HepG2 (cell line): ENCODE measurements around the gene PRKAR2A.

Source experiments
- BHLHE40 ChIP-seq: IDR thresholded peaks from 2 replicates; pipeline ENCODE4 v1.6.1; 2011; ENCODE audit warnings: low read length, improper control_type of control experiment
- CCDC6 ChIP-seq: sonication (generic); formaldehyde crosslinking; IDR thresholded peaks from 2 replicates; pipeline ENCODE4 v1.8.1; 2022; ENCODE audit warnings: mild to moderate bottlenecking, missing genetic modification reagents, moderate library complexity
- CHD2 ChIP-seq: IDR thresholded peaks from 2 replicates; pipeline ENCODE4 v1.6.1; 2011; ENCODE audit warnings: low read depth, low read length, improper control_type of control experiment
- EP300 ChIP-seq, 3 experiments: sonication (generic) in 1 of 3; formaldehyde crosslinking in 1 of 3; IDR thresholded peaks; 2 replicates each; pipeline versions ENCODE4 v1.5.1 to v1.6.1; 2011 to 2020; ENCODE audit warnings: low read depth in 2 of 3, low read length in 2 of 3, borderline replicate concordance in 1 of 3, improper control_type of control experiment in 1 of 3, mild to moderate bottlenecking in 1 of 3, missing genetic modification reagents in 1 of 3, moderate library complexity in 1 of 3
- SPEN ChIP-seq: sonication (generic); formaldehyde crosslinking; IDR thresholded peaks from 2 replicates; pipeline ENCODE4 v1.5.1; 2020; ENCODE audit warnings: low read depth, mild to moderate bottlenecking, missing genetic modification reagents
- TCF12 ChIP-seq, 2 experiments: fragments of 450-650 bp in 1 of 2; sonication (generic) in 1 of 2; formaldehyde crosslinking in 1 of 2; IDR thresholded peaks; 2 replicates each; pipeline versions ENCODE4 v1.6.1 to v1.8.0; 2017 to 2022; ENCODE audit warnings: antibody characterized with exemption in 1 of 2, mild to moderate bottlenecking in 1 of 2, missing genetic modification reagents in 1 of 2, moderate library complexity in 1 of 2
- TCF7L2 ChIP-seq: IDR thresholded peaks from 2 replicates; pipeline ENCODE4 v1.6.1; 2011; ENCODE audit warnings: mild to moderate bottlenecking, low read depth, low read length, moderate library complexity
- USF2 ChIP-seq, 2 experiments: sonication (generic) in 1 of 2; formaldehyde crosslinking in 1 of 2; IDR thresholded peaks; 2 replicates each; pipeline versions ENCODE4 v1.5.1 to v1.6.1; 2011 to 2020; ENCODE audit warnings: borderline replicate concordance in 1 of 2, low read depth in 1 of 2, low read length in 1 of 2, mild to moderate bottlenecking in 1 of 2, missing genetic modification reagents in 1 of 2, moderate library complexity in 1 of 2
- ZNF44 ChIP-seq: sonication (generic); formaldehyde crosslinking; IDR thresholded peaks from 2 replicates; pipeline ENCODE4 v1.5.1; 2020; ENCODE audit warnings: mild to moderate bottlenecking, missing genetic modification reagents
- TF ChIP-seq, protein P1 (sequence below): sonication (generic); formaldehyde crosslinking; IDR thresholded peaks from 2 replicates; pipeline ENCODE4 v1.4.0; 2020; ENCODE audit warnings: low read depth, missing genetic modification reagents
- TF ChIP-seq, protein P2 (sequence below): sonication (generic); formaldehyde crosslinking; IDR thresholded peaks from 2 replicates; pipeline ENCODE4 v1.4.0; 2020; ENCODE audit warnings: missing genetic modification reagents
- TF ChIP-seq, protein P3 (sequence below): sonication (generic); formaldehyde crosslinking; IDR thresholded peaks from 2 replicates; pipeline ENCODE4 v1.4.0; 2020; ENCODE audit warnings: mild to moderate bottlenecking, missing genetic modification reagents
- TF ChIP-seq, protein P4 (sequence below): sonication (generic); formaldehyde crosslinking; conservative IDR thresholded peaks from 2 replicates; pipeline ENCODE4 v1.4.0; 2020; ENCODE audit warnings: missing genetic modification reagents
- TF ChIP-seq, protein P5 (sequence below): sonication (generic); formaldehyde crosslinking; IDR thresholded peaks from 2 replicates; pipeline ENCODE4 v1.5.0; 2020; ENCODE audit warnings: mild to moderate bottlenecking, missing genetic modification reagents, moderate library complexity

DNA sequence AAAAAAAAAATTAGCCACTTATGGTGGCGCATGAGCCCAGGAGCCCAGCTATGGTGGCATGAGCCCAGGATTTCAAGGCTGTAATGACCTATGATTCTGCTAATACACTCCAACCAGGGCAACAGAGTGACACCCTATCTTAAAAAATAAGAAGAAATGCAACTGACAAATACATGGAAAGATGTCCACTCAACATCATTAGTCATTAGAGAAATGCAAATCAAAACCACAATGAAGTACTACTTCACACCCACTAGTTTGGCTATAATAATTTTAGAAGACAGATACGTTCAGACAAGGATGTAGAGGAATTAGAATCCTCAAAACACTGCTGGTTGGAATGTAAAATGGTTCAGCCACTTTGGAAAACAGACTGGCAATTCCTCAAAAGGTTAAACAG, 10.5 kb downstream of the PRKAR2A start:
- TF ChIP-seq CHD2: no peak
- TF ChIP-seq, protein P1, sequence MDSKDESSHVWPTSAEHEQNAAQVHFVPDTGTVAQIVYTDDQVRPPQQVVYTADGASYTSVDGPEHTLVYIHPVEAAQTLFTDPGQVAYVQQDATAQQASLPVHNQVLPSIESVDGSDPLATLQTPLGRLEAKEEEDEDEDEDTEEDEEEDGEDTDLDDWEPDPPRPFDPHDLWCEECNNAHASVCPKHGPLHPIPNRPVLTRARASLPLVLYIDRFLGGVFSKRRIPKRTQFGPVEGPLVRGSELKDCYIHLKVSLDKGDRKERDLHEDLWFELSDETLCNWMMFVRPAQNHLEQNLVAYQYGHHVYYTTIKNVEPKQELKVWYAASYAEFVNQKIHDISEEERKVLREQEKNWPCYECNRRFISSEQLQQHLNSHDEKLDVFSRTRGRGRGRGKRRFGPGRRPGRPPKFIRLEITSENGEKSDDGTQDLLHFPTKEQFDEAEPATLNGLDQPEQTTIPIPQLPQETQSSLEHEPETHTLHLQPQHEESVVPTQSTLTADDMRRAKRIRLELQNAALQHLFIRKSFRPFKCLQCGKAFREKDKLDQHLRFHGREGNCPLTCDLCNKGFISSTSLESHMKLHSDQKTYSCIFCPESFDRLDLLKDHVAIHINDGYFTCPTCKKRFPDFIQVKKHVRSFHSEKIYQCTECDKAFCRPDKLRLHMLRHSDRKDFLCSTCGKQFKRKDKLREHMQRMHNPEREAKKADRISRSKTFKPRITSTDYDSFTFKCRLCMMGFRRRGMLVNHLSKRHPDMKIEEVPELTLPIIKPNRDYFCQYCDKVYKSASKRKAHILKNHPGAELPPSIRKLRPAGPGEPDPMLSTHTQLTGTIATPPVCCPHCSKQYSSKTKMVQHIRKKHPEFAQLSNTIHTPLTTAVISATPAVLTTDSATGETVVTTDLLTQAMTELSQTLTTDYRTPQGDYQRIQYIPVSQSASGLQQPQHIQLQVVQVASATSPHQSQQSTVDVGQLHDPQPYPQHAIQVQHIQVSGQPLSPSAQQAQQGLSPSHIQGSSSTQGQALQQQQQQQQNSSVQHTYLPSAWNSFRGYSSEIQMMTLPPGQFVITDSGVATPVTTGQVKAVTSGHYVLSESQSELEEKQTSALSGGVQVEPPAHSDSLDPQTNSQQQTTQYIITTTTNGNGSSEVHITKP (CRISPR knock-in tag): no peak
- no peak for TF ChIP-seq BHLHE40
- TF ChIP-seq EP300 (IDR thresholded peaks at IDR 0.05; ENCODE audit: low read depth in 2 of 2, low read length in 2 of 2): no peak
- TF ChIP-seq EP300 (CRISPR knock-in tag; IDR thresholded peaks at IDR 0.05; ENCODE audit: borderline replicate concordance): no peak
- TF ChIP-seq, protein P2, sequence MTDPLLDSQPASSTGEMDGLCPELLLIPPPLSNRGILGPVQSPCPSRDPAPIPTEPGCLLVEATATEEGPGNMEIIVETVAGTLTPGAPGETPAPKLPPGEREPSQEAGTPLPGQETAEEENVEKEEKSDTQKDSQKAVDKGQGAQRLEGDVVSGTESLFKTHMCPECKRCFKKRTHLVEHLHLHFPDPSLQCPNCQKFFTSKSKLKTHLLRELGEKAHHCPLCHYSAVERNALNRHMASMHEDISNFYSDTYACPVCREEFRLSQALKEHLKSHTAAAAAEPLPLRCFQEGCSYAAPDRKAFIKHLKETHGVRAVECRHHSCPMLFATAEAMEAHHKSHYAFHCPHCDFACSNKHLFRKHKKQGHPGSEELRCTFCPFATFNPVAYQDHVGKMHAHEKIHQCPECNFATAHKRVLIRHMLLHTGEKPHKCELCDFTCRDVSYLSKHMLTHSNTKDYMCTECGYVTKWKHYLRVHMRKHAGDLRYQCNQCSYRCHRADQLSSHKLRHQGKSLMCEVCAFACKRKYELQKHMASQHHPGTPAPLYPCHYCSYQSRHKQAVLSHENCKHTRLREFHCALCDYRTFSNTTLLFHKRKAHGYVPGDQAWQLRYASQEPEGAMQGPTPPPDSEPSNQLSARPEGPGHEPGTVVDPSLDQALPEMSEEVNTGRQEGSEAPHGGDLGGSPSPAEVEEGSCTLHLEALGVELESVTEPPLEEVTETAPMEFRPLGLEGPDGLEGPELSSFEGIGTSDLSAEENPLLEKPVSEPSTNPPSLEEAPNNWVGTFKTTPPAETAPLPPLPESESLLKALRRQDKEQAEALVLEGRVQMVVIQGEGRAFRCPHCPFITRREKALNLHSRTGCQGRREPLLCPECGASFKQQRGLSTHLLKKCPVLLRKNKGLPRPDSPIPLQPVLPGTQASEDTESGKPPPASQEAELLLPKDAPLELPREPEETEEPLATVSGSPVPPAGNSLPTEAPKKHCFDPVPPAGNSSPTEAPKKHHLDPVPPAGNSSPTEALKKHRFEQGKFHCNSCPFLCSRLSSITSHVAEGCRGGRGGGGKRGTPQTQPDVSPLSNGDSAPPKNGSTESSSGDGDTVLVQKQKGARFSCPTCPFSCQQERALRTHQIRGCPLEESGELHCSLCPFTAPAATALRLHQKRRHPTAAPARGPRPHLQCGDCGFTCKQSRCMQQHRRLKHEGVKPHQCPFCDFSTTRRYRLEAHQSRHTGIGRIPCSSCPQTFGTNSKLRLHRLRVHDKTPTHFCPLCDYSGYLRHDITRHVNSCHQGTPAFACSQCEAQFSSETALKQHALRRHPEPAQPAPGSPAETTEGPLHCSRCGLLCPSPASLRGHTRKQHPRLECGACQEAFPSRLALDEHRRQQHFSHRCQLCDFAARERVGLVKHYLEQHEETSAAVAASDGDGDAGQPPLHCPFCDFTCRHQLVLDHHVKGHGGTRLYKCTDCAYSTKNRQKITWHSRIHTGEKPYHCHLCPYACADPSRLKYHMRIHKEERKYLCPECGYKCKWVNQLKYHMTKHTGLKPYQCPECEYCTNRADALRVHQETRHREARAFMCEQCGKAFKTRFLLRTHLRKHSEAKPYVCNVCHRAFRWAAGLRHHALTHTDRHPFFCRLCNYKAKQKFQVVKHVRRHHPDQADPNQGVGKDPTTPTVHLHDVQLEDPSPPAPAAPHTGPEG (CRISPR knock-in tag): no peak
- no peak for TF ChIP-seq SPEN (CRISPR knock-in tag)
- TF ChIP-seq TCF12 (IDR thresholded peaks at IDR 0.05): no peak
- TF ChIP-seq TCF12 (CRISPR knock-in tag; IDR thresholded peaks at IDR 0.05): no peak
- TF ChIP-seq, protein P3, sequence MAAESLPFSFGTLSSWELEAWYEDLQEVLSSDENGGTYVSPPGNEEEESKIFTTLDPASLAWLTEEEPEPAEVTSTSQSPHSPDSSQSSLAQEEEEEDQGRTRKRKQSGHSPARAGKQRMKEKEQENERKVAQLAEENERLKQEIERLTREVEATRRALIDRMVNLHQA: no peak
- TF ChIP-seq CCDC6 (CRISPR knock-in tag): no peak
- TF ChIP-seq, protein P4, sequence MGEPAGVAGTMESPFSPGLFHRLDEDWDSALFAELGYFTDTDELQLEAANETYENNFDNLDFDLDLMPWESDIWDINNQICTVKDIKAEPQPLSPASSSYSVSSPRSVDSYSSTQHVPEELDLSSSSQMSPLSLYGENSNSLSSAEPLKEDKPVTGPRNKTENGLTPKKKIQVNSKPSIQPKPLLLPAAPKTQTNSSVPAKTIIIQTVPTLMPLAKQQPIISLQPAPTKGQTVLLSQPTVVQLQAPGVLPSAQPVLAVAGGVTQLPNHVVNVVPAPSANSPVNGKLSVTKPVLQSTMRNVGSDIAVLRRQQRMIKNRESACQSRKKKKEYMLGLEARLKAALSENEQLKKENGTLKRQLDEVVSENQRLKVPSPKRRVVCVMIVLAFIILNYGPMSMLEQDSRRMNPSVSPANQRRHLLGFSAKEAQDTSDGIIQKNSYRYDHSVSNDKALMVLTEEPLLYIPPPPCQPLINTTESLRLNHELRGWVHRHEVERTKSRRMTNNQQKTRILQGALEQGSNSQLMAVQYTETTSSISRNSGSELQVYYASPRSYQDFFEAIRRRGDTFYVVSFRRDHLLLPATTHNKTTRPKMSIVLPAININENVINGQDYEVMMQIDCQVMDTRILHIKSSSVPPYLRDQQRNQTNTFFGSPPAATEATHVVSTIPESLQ: no peak
- TF ChIP-seq USF2 (IDR thresholded peaks at IDR 0.05; ENCODE audit: low read depth, low read length): no peak
- TF ChIP-seq USF2 (CRISPR knock-in tag; IDR thresholded peaks at IDR 0.05; ENCODE audit: borderline replicate concordance): no peak
- TF ChIP-seq, protein P5, sequence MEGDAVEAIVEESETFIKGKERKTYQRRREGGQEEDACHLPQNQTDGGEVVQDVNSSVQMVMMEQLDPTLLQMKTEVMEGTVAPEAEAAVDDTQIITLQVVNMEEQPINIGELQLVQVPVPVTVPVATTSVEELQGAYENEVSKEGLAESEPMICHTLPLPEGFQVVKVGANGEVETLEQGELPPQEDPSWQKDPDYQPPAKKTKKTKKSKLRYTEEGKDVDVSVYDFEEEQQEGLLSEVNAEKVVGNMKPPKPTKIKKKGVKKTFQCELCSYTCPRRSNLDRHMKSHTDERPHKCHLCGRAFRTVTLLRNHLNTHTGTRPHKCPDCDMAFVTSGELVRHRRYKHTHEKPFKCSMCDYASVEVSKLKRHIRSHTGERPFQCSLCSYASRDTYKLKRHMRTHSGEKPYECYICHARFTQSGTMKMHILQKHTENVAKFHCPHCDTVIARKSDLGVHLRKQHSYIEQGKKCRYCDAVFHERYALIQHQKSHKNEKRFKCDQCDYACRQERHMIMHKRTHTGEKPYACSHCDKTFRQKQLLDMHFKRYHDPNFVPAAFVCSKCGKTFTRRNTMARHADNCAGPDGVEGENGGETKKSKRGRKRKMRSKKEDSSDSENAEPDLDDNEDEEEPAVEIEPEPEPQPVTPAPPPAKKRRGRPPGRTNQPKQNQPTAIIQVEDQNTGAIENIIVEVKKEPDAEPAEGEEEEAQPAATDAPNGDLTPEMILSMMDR (CRISPR knock-in tag): no peak
- no peak for TF ChIP-seq TCF7L2
- no peak for TF ChIP-seq ZNF44 (CRISPR knock-in tag)
